GM12892 (cell line): ENCODE results near the gene HMGXB3.

ENCODE experiments used
- POLR2A ChIP-seq: IDR thresholded peaks from 2 replicates; pipeline ENCODE4 v1.6.1; 2011; ENCODE audit warnings: low read depth, low read length, control low read depth
- POLR2AphosphoS5 ChIP-seq: IDR thresholded peaks from 2 replicates; pipeline ENCODE4 v1.6.1; 2011; ENCODE audit warnings: low read depth, low read length, control low read depth
- TAF1 ChIP-seq: IDR thresholded peaks from 2 replicates; pipeline ENCODE4 v1.6.1; 2011; ENCODE audit warnings: low read depth, mild to moderate bottlenecking, control low read depth, low read length, borderline replicate concordance

DNA sequence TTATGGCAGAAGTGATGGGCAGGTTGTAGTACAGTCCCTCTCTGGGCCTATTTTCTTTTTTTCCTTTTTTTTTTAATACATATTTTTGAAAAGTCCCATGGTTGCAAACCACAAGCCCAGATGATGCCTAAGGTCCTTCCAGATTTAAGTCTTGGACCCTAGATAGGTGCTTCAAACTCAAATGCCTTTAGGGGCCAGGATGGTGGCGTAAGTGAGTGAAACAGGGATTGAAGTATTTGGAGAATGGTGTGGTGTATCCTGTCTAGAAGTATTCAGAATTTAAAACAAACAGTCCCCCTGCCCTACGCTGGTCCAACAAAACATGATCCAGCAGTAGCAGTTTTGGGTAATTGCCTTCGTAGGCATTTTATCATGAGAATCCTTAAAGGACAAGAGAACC is 2.3 kb upstream of the HMGXB3 start:
- TF ChIP-seq POLR2A (no peak), POLR2AphosphoS5 (no peak), TAF1 (no peak)
